ENCODE data around the gene AGBL1.

The AGBL1 gene

DNA sequence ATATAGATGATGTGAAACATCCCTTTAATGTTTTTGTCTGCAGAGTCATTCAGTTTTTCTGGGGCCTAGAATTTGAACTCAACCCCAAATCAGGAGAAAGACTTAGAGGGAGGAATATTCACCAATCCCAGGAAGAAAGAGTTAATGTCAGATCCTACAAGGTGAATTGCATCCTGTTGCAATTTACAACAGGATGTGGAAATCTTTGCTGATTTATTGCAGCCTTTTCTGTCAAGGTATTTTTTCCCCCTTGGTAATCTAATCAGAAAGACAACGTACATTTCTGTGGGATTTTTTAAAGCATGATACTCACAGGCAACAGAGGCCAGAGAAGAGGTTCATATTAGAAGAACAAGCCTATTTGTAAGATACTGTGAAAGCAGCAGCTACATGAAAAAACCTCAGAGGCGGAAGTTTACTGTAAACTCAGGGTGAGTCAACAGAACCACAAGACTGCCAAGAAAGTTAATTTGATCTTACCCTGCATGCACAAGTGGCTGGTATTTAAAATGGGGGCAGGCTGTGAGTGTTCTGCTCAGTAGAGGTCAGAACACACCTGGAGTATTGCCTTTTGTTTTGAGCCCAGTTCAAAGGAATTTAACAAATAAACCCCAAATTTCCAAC lies 531.9 kb downstream of the AGBL1 start:
- TF ChIP-seq, protein P1, sequence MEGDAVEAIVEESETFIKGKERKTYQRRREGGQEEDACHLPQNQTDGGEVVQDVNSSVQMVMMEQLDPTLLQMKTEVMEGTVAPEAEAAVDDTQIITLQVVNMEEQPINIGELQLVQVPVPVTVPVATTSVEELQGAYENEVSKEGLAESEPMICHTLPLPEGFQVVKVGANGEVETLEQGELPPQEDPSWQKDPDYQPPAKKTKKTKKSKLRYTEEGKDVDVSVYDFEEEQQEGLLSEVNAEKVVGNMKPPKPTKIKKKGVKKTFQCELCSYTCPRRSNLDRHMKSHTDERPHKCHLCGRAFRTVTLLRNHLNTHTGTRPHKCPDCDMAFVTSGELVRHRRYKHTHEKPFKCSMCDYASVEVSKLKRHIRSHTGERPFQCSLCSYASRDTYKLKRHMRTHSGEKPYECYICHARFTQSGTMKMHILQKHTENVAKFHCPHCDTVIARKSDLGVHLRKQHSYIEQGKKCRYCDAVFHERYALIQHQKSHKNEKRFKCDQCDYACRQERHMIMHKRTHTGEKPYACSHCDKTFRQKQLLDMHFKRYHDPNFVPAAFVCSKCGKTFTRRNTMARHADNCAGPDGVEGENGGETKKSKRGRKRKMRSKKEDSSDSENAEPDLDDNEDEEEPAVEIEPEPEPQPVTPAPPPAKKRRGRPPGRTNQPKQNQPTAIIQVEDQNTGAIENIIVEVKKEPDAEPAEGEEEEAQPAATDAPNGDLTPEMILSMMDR (IDR thresholded peaks at IDR 0.05; ENCODE audit: low read depth, low read length), result no peak
- no peak overlapping the region for H3K4me3 ChIP-seq (ENCODE audit: low read depth, low read length)

DNA sequence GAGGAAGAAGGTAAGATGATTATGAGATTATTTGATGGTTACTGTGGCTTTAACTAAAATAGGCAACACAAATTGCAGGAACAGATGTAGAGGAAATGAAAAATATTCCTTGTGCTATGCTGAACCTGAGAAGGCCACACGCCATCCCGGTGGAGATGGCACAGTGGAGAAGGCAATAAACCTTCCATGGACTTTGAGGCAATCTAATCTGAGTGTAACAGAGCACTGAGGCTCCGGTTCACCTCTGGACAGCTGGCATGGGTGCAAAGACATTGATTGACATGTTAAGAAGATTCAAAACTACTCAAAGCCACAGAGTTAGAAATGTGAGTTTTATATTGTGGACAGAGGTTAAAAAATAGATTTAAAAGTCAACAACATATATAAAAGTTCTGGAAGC lies 535.7 kb downstream of the AGBL1 start:
- TF ChIP-seq, protein P1 (IDR thresholded peaks at IDR 0.05; ENCODE audit: low read depth, low read length), result no peak
- no peak overlapping the region for H3K4me3 ChIP-seq (ENCODE audit: low read depth, low read length)

DNA sequence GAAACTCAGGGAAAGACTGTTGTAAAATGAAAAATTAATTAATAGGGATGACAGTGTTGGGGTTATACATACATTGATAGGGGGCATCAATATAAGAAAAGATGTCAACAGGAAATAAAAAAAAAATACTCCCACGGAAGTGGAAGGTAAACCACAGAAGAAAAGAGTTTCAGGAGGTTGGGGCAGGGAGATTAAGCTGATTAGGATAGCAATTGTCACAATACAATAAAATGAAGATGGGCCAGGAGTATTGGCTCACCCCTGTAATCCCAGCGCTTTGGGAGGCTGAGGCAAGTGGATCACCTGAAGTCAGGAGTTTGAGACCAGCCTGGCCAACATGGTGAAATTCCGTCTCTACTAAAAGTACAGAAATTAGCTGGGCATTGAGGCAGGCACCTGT lies 536.1 kb downstream of the AGBL1 start:
- TF ChIP-seq, protein P1 (IDR thresholded peaks at IDR 0.05; ENCODE audit: low read depth, low read length), result no peak
- H3K4me3 ChIP-seq (ENCODE audit: low read depth, low read length), result no peak overlapping the region

DNA sequence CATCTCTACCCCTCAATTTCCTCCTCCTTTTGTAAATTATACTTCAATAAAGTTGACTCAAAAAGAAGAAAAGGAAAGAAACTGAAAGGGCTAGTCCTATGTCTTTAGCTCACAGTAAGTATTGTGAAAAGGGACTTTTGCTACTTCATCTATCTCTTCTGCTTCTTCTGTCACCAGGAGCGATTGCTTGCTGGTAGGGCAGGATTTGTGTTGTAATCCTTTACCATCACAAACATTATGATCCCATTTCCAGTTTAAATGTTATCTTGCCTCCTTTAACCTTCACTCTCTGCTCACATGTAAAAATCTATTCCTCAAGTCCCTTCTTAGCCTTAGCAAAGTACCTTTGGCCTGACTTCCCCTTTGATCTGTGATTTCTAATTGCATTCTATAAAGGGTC lies 537.1 kb downstream of the AGBL1 start:
- TF ChIP-seq, protein P1 (IDR thresholded peaks at IDR 0.05; ENCODE audit: low read depth, low read length), result no peak
- H3K4me3 ChIP-seq (ENCODE audit: low read depth, low read length), result no peak overlapping the region

DNA sequence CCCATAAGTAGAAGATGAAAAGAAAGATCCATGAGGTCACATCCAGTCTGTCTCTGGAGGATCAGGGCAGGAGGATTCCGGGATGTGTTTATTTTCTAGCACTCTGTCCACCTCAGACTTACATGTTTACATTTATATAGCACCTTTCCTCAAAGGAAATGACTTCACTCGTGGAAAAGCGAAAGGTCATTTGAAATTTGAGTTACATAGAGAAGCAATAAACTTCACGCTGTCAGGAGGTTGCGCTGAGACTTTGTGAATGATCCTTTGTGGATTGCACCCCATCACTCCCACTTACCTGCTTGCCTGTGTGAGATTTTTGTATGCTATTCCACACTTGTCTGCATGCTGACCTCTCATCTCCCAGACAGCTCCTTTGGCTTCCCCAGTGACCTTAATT lies 540.5 kb downstream of the AGBL1 start:
- H3K4me3 ChIP-seq (ENCODE audit: low read depth, low read length), result no peak overlapping the region

DNA sequence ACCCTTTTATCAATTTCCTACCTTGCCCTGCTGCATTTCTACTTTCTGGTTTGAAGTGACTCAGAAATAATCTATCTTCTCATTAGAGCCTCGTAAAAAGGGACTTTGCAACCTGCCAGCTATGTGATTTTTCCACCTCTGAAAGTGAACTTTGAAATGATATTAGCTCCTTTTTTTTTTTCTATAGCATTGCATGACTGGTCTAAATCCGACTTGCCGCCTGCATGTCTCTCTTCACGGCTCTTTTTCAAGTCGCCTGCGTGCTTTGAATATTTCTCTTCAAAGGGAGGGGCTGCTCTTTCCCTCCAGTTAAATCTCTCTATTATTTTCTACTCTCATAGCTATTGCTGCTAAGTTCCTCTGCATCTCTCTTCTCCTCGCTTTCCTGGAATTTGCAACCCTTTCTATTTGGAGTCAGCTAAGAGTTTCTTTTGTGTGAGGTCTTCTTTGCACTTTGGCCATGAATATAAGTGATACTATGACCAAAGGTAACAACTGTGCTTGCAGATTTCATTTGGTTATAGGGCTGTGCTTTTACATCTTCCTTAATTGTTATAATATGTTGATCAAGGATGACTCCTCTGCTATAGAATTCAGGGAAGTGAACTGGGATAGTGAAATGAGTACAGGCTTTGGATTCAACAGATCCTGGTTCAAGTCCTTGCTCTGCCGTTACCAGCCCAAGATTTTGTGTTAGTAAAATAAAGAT lies 541.1 kb downstream of the AGBL1 start:
- TF ChIP-seq, protein P1 (IDR thresholded peaks at IDR 0.05; ENCODE audit: low read depth, low read length), result no peak
- no peak overlapping the region for H3K4me3 ChIP-seq (ENCODE audit: low read depth, low read length)

More for the DNA sequence above, 540.5 kb downstream of the AGBL1 start:
- TF ChIP-seq, protein P1 (IDR thresholded peaks at IDR 0.05; ENCODE audit: low read depth, low read length), result no peak

DNA sequence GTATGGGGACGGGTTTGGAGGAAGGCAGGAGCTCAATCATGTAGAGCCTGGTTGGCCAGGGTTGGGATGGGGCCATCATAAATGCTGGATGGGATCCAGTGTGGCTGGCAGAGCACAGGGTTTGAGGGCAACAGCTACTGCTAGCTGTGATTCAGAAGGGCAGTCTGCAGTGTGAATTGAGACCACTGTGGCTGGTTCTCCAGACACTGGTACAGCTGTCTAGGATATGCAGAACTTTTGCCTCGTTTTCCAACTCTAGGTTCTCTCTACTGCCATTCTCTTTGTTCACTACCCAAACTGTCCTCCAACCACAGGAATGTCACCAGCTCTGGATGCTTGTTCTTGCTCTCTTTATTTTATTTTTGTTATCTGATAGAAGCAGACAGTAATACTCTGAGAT lies 543.6 kb downstream of the AGBL1 start:
- no peak overlapping the region for H3K4me3 ChIP-seq (ENCODE audit: low read depth, low read length)
- TF ChIP-seq, protein P1 (IDR thresholded peaks at IDR 0.05; ENCODE audit: low read depth, low read length), result no peak

Measured in WI38 (cell line).